ENCODE data around the gene B4GALNT4. TPM values are rescaled to one million over a fixed set of nuclear protein-coding genes. Genes with fewer than 3 reads are reported as not detected.

B4GALNT4 gene
- total RNA-seq, 1 donor from 2014 or later, result 39.1 TPM

DNA sequence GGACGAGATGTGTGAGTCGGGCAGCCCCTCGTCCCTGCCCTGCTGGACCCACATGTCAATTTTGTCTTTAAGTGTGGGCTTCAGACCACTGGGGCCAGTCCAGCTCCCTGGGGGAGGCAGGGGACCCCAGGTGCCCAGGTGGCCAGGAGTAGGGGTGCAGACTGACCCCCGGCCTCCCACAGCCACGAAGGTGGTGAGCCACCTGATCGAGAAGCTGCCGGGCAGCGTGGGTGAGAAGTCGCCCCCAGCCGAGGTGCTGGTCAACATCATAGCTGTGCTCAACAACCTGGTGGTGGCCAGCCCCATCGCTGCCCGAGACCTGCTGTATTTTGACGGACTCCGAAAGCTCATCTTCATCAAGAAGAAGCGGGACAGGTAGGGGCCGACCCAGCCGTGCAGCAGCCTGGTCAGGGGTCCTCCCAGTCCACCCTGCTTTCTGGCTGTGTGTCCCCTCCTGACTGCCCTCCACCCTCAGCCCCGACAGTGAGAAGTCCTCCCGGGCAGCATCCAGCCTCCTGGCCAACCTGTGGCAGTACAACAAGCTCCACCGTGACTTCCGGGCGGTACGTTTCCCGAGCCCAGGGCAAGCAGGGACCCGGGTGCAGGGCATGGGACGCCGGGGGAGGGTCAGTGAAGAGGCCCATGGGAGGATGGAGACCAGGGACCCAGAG, 34.6 kb downstream of the B4GALNT4 start:
- no peak overlapping the region for H3K27ac Mint-ChIP-seq (ENCODE audit: unreplicated experiment)
- no peak overlapping the region for H3K4me3 Mint-ChIP-seq (ENCODE audit: unreplicated experiment)
- H3K36me3 Mint-ChIP-seq (ENCODE audit: low read depth), result no peaks in the 10 kb centered on the region
- H3K4me1 Mint-ChIP-seq (ENCODE audit: low read depth), result peaks cover 8% of the 10 kb centered on the region
- no peaks in the 10 kb centered on the region for H3K9me3 Mint-ChIP-seq (ENCODE audit: low read depth)
- H3K27me3 Mint-ChIP-seq (ENCODE audit: low read depth), result no peaks in the 10 kb centered on the region
- DNase-seq (ENCODE audit: low spot score), result no peak
- TF ChIP-seq, protein P1, sequence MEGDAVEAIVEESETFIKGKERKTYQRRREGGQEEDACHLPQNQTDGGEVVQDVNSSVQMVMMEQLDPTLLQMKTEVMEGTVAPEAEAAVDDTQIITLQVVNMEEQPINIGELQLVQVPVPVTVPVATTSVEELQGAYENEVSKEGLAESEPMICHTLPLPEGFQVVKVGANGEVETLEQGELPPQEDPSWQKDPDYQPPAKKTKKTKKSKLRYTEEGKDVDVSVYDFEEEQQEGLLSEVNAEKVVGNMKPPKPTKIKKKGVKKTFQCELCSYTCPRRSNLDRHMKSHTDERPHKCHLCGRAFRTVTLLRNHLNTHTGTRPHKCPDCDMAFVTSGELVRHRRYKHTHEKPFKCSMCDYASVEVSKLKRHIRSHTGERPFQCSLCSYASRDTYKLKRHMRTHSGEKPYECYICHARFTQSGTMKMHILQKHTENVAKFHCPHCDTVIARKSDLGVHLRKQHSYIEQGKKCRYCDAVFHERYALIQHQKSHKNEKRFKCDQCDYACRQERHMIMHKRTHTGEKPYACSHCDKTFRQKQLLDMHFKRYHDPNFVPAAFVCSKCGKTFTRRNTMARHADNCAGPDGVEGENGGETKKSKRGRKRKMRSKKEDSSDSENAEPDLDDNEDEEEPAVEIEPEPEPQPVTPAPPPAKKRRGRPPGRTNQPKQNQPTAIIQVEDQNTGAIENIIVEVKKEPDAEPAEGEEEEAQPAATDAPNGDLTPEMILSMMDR (IDR thresholded peaks at IDR 0.05), result no peak

DNA sequence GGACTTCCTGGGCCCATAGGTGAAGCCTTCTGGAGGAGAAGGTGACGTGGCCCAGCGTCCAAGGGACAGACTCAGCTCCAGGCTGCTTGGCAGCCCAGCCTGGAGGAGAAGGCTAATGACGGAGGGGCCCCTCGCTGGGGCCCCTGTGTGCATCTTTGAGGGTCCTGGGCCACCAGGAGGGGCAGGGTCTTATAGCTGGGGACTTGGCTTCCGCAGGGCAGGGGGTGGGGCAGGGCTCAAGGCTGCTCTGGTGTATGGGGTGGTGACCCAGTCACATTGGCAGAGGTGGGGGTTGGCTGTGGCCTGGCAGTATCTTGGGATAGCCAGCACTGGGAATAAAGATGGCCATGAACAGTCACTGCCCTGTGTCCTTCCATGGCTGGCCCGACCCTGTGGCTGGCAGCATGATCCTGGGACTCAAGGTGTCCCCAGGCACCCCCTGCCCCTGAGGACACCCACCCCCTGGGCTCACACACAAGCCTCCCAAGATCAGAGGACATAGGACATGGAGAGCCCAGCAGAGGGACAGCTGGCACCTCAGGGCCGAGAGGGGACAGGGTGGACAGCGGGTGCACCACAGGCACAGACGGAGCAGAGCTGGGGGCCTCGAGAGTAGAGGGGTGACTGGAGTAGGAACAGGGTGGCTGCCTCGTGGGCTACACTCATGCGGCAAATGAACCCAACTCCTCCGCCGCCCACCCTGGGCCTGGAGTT, 35.4 kb downstream of the B4GALNT4 start:
- Mint-ChIP-seq H3K27ac (ENCODE audit: unreplicated experiment) (no peak overlapping the region), H3K4me1 (ENCODE audit: low read depth) (peaks cover 8% of the 10 kb centered on the region), H3K27me3 (ENCODE audit: low read depth) (no peaks in the 10 kb centered on the region), H3K36me3 (ENCODE audit: low read depth) (no peaks in the 10 kb centered on the region), H3K4me3 (ENCODE audit: unreplicated experiment) (no peak overlapping the region), H3K9me3 (ENCODE audit: low read depth) (no peaks in the 10 kb centered on the region)
- no peak for DNase-seq (ENCODE audit: low spot score)
- TF ChIP-seq, protein P1 (IDR thresholded peaks at IDR 0.05), result no peak

DNA sequence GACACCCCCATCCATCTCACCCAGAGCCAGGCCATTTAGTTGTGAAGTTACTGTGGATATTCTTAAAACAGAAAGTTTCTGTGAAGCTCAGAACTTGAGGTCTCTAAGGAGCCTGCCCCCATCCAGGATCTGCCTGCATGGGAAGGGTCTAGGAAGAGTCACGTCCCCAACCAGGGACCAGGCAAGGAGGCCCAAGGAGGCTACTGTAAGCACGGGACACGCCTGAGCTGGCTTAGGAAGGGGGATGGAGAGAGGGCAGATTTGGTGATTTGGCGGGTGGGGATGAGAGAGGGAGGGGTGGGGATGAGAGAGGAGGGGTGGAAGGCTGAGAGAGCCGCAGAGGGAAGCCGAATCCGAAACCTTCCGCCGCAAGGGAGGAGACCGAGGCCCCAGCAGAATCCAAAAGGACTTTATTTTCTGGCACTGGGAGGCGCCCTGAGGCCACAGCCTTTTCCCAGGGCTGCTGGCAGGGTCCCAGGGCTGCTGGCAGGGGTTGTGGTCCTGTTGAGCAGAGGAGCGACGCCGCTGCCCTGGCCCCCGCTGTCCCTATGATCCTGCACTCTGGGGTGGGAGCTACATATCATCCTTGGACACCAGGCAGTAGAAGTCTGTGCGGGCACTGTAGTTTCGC, 36.1 kb downstream of the B4GALNT4 start:
- TF ChIP-seq, protein P1 (IDR thresholded peaks at IDR 0.05), result peak; percentile 19
- Mint-ChIP-seq H3K36me3 (ENCODE audit: low read depth) (no peaks in the 10 kb centered on the region), H3K9me3 (ENCODE audit: low read depth) (no peaks in the 10 kb centered on the region), H3K4me3 (ENCODE audit: unreplicated experiment) (peak overlapping the region; percentile 60), H3K4me1 (ENCODE audit: low read depth) (peaks cover 8% of the 10 kb centered on the region), H3K27ac (ENCODE audit: unreplicated experiment) (peak overlapping the region; percentile 8), H3K27me3 (ENCODE audit: low read depth) (no peaks in the 10 kb centered on the region)
- no peak for DNase-seq (ENCODE audit: low spot score)

DNA sequence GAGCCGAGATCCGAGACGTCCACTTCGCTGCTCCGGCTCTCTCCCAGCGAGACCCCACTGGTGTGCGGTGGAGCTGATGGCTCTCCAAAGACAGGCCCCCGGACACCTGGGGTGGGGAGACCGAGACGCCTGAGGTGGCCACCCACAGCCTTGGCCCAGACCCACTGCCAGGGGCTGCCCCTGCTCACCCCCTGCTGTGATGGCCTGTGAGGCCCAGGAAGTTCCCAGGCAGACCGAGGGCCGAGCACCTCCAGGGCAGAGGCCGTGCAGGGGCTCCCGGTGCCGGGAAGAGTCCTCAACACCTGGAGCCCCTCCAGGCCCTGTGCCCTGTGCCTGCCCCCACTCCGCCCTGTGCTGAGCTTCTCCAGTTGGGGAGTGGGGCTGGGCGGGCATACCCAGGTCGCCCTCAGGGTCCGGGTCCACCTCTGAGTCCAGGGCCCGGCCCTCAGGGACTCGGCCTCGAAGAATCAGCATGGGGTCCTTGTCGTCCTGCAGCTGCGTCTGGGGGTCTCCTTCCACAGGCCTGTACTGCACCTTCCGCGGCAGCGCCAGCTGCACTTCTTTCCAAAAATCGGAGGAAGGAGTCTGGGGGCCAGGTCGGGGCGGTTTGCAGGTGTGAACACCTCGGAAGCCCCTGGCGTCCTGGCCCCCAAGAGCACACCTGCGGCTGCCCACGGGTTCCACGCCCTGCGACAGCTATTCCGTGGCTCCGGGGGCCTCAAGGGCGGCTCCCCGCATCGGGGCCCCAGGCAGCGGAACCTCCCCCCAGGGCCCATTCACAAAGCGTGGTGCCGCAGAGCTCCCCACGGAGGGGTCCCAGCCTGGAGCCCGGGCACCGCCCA, 36.9 kb downstream of the B4GALNT4 start:
- TF ChIP-seq, protein P1 (IDR thresholded peaks at IDR 0.05), result no peak
- Mint-ChIP-seq H3K9me3 (ENCODE audit: low read depth) (no peaks in the 10 kb centered on the region), H3K27ac (ENCODE audit: unreplicated experiment) (no peak overlapping the region), H3K4me1 (ENCODE audit: low read depth) (peaks cover 8% of the 10 kb centered on the region), H3K4me3 (ENCODE audit: unreplicated experiment) (peak overlapping the region; percentile 60), H3K27me3 (ENCODE audit: low read depth) (no peaks in the 10 kb centered on the region), H3K36me3 (ENCODE audit: low read depth) (no peaks in the 10 kb centered on the region)
- DNase-seq (ENCODE audit: low spot score), result no peak
